Neural progenitor cell (in vitro differentiated cells): Measurements from ENCODE around the gene KLHDC9. TPM values are rescaled to one million over a fixed set of nuclear protein-coding genes. Genes with fewer than 3 reads are reported as not detected.

Experiments
- DNase-seq: peaks from one replicate; pipeline ENCODE4 v3.0.0-alpha.2; 2016; ENCODE audit warnings: low spot score
- H2AFZ ChIP-seq: fragments of 200-600 bp; sonication (generic); replicated peaks from 2 replicates; pipeline ENCODE4 v1.6.1; 2016; ENCODE audit warnings: antibody characterized with exemption
- H3F3A ChIP-seq: fragments of 200-600 bp; sonication (generic); 2 replicates; pipeline ENCODE4 v1.6.1; 2016; ENCODE audit warnings: antibody characterized with exemption, low read depth
- H3K27ac ChIP-seq: fragments of 200-600 bp; sonication (generic); 2 replicates; pipeline ENCODE4 v1.5.1; 2016; ENCODE audit warnings: mild to moderate bottlenecking
- H3K27me3 ChIP-seq: fragments of 200-600 bp; sonication (generic); 2 replicates; pipeline ENCODE4 v1.6.1; 2016; ENCODE audit warnings: mild to moderate bottlenecking, moderate library complexity
- H3K36me3 ChIP-seq: fragments of 200-600 bp; sonication (generic); 2 replicates; pipeline ENCODE4 v1.5.1; 2016
- H3K4me1 ChIP-seq: fragments of 200-600 bp; sonication (generic); 2 replicates; pipeline ENCODE4 v1.6.1; 2016; ENCODE audit warnings: mixed run types
- H3K4me2 ChIP-seq: fragments of 200-600 bp; sonication (generic); 2 replicates; pipeline ENCODE4 v1.6.1; 2016
- H3K4me3 ChIP-seq: fragments of 200-600 bp; sonication (generic); 2 replicates; pipeline ENCODE4 v1.5.1; 2016
- H3K79me2 ChIP-seq: fragments of 200-600 bp; sonication (generic); 2 replicates; pipeline ENCODE4 v1.6.1; 2016; ENCODE audit warnings: low read depth
- H3K9ac ChIP-seq: fragments of 200-600 bp; sonication (generic); 2 replicates; pipeline ENCODE4 v1.6.1; 2016
- H3K9me3 ChIP-seq: fragments of 200-600 bp; sonication (generic); 2 replicates; pipeline ENCODE4 v1.5.1; 2016; ENCODE audit warnings: low read depth
- H4K20me1 ChIP-seq: fragments of 200-600 bp; sonication (generic); 2 replicates; pipeline ENCODE4 v1.6.1; 2016; ENCODE audit warnings: low read depth
- H3K27ac Mint-ChIP-seq: 3 replicates; pipeline ENCODE4 v1.8.0; 2021; ENCODE audit warnings: mixed read lengths
- H3K27me3 Mint-ChIP-seq: 2 replicates; pipeline ENCODE4 v1.8.0; 2022; ENCODE audit warnings: low read depth, mild to moderate bottlenecking, inconsistent platforms, moderate library complexity, mixed read lengths; ENCODE audit not compliant: insufficient read depth
- H3K36me3 Mint-ChIP-seq: 3 replicates; pipeline ENCODE4 v1.8.0; 2021; ENCODE audit warnings: mixed read lengths
- H3K4me1 Mint-ChIP-seq: 3 replicates; pipeline ENCODE4 v1.8.0; 2021; ENCODE audit warnings: mixed read lengths
- H3K4me3 Mint-ChIP-seq: 3 replicates; pipeline ENCODE4 v1.8.0; 2021; ENCODE audit warnings: mild to moderate bottlenecking, moderate library complexity, mixed read lengths
- H3K9me3 Mint-ChIP-seq: 3 replicates; pipeline ENCODE4 v1.8.0; 2020; ENCODE audit warnings: mixed read lengths
- CTCF ChIP-seq: fragments of 200-600 bp; sonication (generic); IDR thresholded peaks from 2 replicates; pipeline ENCODE4 v1.5.1; 2017; ENCODE audit warnings: antibody characterized with exemption, mild to moderate bottlenecking
- EZH2 ChIP-seq: fragments of 200-600 bp; sonication (generic); IDR thresholded peaks from 2 replicates; pipeline ENCODE4 v1.6.1; 2017; ENCODE audit warnings: antibody characterized with exemption, mild to moderate bottlenecking, moderate library complexity
- EZH2phosphoT487 ChIP-seq: fragments of 200-600 bp; sonication (generic); IDR thresholded peaks from 2 replicates; pipeline ENCODE4 v1.6.1; 2017; ENCODE audit warnings: antibody characterized with exemption
- total RNA-seq: library from RNA; depleted of rRNA; stranded (reverse); fragments of >200 nt; gene quantifications from 2 replicates; pipeline ENCODE4 v1.2.3, GENCODE V29; 2015; ENCODE audit warnings: low replicate concordance

KLHDC9 gene
- total RNA-seq, 1 donor from 2014 or later, result 12.6 TPM

- Histone ChIP-seq H3K4me1 (no peaks in the 10 kb centered on the region), H3K9me3 (no peaks in the 10 kb centered on the region), H3K9ac (no peak overlapping the region), H3K36me3 (no peaks in the 10 kb centered on the region), H2AFZ (no peak overlapping the region), H3F3A (no peaks in the 10 kb centered on the region), H3K4me2 (no peak overlapping the region), H4K20me1 (no peaks in the 10 kb centered on the region), H3K27me3 (no peaks in the 10 kb centered on the region), H3K4me3 (no peak overlapping the region), H3K27ac (no peak overlapping the region), H3K79me2 (no peaks in the 10 kb centered on the region)
- H3K36me3 Mint-ChIP-seq, result no peaks in the 10 kb centered on the region
- H3K27ac Mint-ChIP-seq, result peak overlapping the region; percentile 23
- H3K27me3 Mint-ChIP-seq, result peaks cover 2% of the 10 kb centered on the region
- no peak for DNase-seq
- TF ChIP-seq EZH2phosphoT487, result no peak
- TF ChIP-seq EZH2, result no peak
- TF ChIP-seq CTCF, result no peak
- peaks cover 15% of the 10 kb centered on the region for H3K4me1 Mint-ChIP-seq
- H3K4me3 Mint-ChIP-seq, result peak overlapping the region; percentile 36
- no peaks in the 10 kb centered on the region for H3K9me3 Mint-ChIP-seq
These were observed 24.6 kb upstream of the KLHDC9 start for GRCh38 chr1:161073474-161074121.

- H3K4me1 Mint-ChIP-seq, result peaks cover 15% of the 10 kb centered on the region
- no peak for DNase-seq
- H3K9me3 Mint-ChIP-seq, result peaks cover 3% of the 10 kb centered on the region
- H3K27ac ChIP-seq, result no peak overlapping the region
- H3K36me3 ChIP-seq, result no peaks in the 10 kb centered on the region
- TF ChIP-seq EZH2phosphoT487, result no peak
- H3K27me3 ChIP-seq, result no peaks in the 10 kb centered on the region
- H2AFZ ChIP-seq, result no peak overlapping the region
- H3K4me2 ChIP-seq, result no peak overlapping the region
- no peaks in the 10 kb centered on the region for H4K20me1 ChIP-seq
- no peaks in the 10 kb centered on the region for H3K36me3 Mint-ChIP-seq
- no peak overlapping the region for H3K9ac ChIP-seq
- no peak overlapping the region for H3K4me3 ChIP-seq
- H3K4me1 ChIP-seq, result no peaks in the 10 kb centered on the region
- no peaks in the 10 kb centered on the region for H3F3A ChIP-seq
- no peaks in the 10 kb centered on the region for H3K79me2 ChIP-seq
- no peaks in the 10 kb centered on the region for H3K9me3 ChIP-seq
- H3K4me3 Mint-ChIP-seq, result no peak overlapping the region
- H3K27ac Mint-ChIP-seq, result peak overlapping the region; percentile 43
- H3K27me3 Mint-ChIP-seq, result peaks cover 5% of the 10 kb centered on the region
These were observed 23.3 kb upstream of the KLHDC9 start for GRCh38 chr1:161074676-161075368.

- no peak for TF ChIP-seq CTCF
- no peak for TF ChIP-seq EZH2phosphoT487
- TF ChIP-seq EZH2, result no peak
- Mint-ChIP-seq H3K9me3 (peaks cover 3% of the 10 kb centered on the region), H3K4me1 (peaks cover 17% of the 10 kb centered on the region), H3K27me3 (peaks cover 9% of the 10 kb centered on the region), H3K36me3 (no peaks in the 10 kb centered on the region), H3K4me3 (no peak overlapping the region), H3K27ac (no peak overlapping the region)
- Histone ChIP-seq H3K9ac (no peak overlapping the region), H3K79me2 (no peaks in the 10 kb centered on the region), H3K4me3 (no peak overlapping the region), H3K27ac (no peak overlapping the region), H3K27me3 (no peaks in the 10 kb centered on the region), H3F3A (no peaks in the 10 kb centered on the region), H3K4me2 (no peak overlapping the region), H3K36me3 (no peaks in the 10 kb centered on the region), H2AFZ (no peak overlapping the region), H4K20me1 (no peaks in the 10 kb centered on the region), H3K4me1 (no peaks in the 10 kb centered on the region), H3K9me3 (no peaks in the 10 kb centered on the region)
- DNase-seq, result no peak
These were observed 21.8 kb upstream of the KLHDC9 start for GRCh38 chr1:161076410-161076809.

GRCh38 chr1:161077426-161077825, 20.7 kb upstream of the KLHDC9 start:
- Histone ChIP-seq H3K27ac (no peak overlapping the region), H3K36me3 (no peaks in the 10 kb centered on the region), H3F3A (no peaks in the 10 kb centered on the region), H3K4me1 (no peaks in the 10 kb centered on the region), H3K4me3 (no peak overlapping the region), H3K27me3 (no peaks in the 10 kb centered on the region), H3K79me2 (no peaks in the 10 kb centered on the region), H3K9me3 (no peaks in the 10 kb centered on the region), H4K20me1 (no peaks in the 10 kb centered on the region), H2AFZ (no peak overlapping the region), H3K4me2 (no peak overlapping the region), H3K9ac (no peak overlapping the region)
- peaks cover 9% of the 10 kb centered on the region for H3K27me3 Mint-ChIP-seq
- H3K27ac Mint-ChIP-seq, result no peak overlapping the region
- DNase-seq, result no peak
- H3K4me1 Mint-ChIP-seq, result peaks cover 11% of the 10 kb centered on the region
- TF ChIP-seq EZH2phosphoT487 (no peak), EZH2 (no peak), CTCF (no peak)
- H3K4me3 Mint-ChIP-seq, result no peak overlapping the region
- peaks cover 3% of the 10 kb centered on the region for H3K9me3 Mint-ChIP-seq
- H3K36me3 Mint-ChIP-seq, result no peaks in the 10 kb centered on the region
